Hematopoietic multipotent progenitor cell treated with erythropoietin and hydrocortisone succinate and interleukin-3 and kit ligand, for 15 days (in vitro differentiated cells): Measurements from ENCODE around the gene ARHGAP6.

Experiments
- DNase-seq: peaks from one replicate; pipeline ENCODE4 v3.0.0-alpha.2; 2015; ENCODE audit warnings: low spot score

ARHGAP6 gene

DNA sequence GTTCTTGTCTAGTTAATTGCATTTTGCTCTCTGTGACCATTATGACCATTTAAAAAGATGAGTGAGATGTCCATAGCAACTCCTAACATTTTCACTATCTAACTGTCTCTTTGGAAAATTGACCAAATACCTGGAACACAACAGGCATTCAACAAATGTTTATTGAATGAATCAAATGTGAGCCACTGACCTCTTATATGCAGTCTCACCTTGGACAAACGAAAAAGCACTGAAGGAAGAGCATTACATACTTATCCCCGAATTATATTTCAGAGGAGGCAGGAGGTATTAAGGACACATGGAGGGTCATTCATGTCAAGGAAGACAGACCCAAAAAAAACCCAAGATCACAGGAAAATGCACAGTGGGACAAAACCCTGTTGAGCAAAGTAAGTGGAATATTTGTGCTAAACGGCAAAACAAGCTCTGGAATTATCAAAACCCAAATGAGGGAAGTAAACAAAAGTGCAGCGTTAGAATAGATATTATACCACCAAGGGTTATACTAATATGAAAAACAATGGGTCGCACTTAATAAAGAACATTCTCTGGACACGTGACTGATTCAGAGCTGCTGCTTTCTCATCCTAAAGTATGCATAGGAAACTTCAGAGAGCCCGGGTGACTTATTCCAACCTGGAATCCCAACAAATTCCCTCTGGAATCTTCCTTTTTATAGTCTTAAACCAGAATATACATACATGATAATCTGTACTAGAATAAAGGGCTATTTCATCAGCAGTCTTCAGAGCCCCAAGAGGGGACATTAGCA lies 240.6 kb downstream of the ARHGAP6 start:
- DNase-seq = no peak

DNA sequence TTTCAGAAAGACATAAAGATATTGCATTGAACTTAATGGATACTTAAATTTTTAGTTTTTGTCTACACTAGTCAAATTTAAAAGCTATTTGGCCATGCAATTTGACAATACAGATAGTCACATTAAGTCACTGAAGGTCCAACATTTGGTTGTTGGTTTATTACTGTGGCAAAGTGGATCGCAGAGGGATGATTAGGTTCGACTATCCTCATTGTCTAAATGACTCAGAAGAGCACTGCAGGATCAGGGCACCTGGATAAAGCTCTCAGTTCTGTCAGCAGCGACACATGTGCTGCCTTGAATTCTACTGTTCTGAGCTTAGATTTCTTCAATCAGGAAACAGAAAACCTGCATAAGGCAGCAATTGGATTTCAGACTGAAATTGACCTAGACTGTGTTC lies 241.8 kb downstream of the ARHGAP6 start:
- no peak for DNase-seq

DNA sequence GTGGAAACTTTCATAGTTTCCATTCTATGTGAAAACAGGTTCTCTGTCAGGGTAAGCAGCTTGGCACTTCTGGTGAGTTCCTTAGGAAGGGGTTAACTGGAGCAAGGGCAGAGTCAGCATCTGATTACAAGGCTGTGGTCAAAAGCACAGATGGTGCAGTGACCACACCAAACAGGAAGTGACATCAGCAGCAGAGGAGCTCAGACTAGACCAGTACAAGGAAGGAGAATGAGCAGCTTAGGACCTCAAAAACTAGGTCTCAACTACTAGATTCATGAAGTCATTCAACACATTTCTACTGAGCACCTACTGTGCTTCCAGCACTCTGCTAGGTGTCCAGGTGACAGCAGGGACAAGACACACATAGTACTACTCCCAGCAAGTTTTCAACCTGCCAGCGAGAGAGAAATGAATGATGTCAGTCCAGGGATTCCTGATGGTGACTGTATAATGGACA lies 242.3 kb downstream of the ARHGAP6 start:
- DNase-seq = no peak

DNA sequence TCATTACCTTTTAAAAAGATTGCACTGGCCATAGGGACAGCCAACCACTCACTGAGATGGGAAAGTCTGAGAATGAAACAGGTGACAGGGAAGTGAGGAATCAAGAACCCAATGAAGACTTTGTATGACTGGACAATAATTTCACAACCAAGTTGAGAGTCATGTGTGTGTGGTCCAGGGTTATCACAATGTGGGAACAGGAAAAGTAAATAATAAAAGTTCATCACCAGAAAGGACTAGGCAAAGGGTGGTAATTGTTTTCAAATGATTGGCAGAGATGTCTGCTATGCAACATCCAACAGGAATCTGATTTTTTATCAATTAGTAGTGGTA lies 243.2 kb downstream of the ARHGAP6 start:
- DNase-seq = no peak

DNA sequence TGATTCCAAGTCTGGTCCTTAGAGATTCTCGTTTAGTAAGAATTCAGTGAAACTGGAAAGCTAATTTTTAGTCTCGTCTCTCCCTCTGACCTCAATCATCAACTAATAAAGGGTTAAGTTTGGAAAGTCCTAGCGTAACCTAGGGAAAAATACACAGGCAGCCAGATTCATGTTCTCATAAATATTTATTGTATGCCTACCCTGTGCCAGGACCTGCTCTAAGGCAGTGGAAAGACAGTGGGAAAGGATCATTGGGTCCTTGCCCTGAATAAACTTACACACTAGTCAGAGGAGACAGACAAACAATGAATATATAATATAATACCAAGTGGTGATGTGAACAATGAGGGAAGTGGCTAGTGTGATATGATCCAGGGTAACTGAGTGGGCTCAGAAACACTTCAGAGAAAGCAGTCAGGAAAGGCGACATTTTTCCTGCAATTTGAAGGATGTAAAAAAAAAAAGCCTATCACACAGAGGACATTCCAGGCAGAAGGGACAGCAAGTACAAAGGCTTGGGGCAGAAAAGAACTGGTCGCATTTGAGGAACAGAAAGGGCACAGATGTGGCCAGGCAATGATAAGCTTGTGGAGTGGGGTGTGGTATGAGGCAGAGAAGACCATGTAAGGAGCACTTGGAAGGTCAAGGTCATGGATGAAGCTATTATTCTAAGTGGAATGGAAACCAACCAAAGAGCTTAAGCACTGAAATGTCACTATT lies 243.8 kb downstream of the ARHGAP6 start:
- no peak for DNase-seq

DNA sequence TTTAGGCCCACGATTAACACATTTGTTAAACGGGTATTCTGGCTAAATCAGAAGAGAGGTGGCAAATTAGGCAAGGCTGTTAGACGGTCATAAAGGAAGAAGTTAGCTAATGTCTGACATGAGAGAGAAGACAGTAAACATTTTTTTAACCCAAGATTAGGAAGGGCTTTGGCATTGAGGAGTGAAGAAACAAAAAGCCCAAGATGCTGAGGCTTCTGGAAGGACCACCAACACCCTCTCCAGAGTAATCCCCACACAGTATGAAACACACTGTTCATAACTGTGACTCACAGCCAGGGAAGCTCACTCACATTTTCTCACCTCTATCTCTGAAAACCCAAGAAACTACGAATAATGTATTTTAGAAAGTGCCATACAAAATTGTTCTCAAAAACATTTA lies 244.9 kb downstream of the ARHGAP6 start:
- no peak for DNase-seq

DNA sequence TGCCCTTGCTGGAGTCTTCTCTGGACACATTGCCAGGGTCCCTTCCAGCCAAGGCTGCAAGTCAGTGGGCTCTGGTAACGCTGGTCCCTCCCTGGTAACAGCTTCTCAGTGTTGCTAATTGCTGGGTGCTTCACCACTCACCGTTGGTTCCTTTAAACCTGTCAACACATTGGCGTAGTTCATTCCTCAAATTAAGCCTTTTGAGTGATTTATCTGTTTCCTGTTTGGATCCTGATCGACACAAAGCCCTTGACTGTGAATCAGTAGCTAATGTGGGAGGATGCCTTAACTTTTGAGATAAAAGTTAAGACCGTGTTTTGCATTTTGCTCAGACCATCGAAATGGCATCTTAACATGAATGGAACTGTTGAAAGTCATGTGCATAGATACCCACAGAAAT lies 246.6 kb downstream of the ARHGAP6 start:
- no peak for DNase-seq

DNA sequence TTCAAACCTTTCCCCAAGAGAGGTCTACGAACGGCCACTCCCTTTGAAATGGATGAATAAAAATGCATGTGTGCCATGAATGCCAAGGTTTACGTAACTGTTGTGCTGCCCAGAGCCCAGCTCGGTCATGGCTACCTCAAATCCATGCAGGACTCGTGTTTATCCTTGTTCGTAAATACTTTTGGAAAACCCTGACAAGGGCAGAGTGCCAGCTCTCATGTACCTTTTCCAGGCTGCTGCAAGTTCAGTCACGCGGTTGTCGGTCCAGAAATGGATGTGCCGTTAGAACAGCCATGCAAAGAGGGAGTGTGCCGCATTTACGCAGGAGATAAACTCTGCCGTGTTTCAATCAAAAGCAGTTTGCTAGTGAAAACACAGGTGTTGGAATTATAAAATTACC lies 249.1 kb downstream of the ARHGAP6 start:
- DNase-seq = no peak

DNA sequence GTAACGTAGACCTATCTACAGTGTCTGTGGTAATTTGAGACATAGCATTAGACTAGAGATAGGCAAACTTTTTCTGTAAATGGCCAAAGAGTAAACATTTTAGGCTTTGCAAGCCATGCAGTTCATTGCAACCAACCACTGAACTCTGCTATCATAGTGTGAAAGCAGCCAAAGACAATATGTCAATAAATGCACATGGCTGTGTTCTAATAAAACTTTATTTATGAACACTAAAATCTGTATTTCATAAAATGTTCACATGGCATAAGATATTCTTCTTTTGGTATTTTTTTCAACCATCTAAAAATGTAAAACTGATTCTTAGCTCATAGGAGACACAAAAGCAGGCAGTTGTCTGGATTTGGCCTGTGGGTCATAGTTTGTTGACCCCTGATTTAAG lies 251.6 kb downstream of the ARHGAP6 start:
- DNase-seq = no peak

DNA sequence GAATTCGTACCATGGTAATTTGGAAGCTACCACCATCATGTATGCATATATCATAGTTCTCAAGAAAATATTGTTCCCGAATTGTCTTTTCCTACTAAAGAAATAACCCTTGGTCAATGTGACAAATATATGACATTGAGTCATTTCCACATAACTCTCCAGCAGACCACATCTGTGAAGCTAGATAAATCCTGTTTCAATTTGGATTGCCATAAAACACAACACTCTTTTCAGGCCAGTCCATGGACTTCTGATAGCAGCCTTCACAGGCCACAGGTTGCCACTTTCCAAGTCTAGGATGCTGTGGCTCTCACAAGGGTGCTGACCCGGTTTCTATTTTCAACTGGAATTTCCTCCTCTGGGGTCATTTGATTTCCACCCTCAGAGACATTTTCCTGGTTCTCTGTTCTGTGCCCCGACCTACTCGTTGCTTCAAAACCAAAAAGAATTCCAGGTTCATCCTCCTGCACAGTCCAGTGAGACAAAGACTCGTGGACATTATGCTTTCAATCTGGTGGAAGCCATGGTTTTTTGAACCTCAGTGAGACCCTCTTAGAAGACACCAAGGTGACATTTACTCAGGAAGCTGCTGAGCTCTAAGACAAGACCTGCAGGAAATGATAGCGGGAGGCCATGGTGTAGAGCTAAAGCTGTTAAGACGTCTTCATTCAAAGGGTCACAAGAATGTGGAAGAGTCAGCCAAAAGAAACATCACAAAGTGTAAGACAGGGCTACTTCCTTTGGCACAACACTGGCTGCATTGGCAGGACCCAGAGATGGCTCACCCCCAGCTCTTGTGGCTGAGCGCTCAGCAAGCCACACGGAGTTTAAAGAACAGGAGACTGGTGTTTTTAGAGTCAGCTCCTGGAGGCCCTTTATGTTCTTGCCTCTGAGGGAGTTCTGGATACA lies 252.8 kb downstream of the ARHGAP6 start:
- DNase-seq = no peak

DNA sequence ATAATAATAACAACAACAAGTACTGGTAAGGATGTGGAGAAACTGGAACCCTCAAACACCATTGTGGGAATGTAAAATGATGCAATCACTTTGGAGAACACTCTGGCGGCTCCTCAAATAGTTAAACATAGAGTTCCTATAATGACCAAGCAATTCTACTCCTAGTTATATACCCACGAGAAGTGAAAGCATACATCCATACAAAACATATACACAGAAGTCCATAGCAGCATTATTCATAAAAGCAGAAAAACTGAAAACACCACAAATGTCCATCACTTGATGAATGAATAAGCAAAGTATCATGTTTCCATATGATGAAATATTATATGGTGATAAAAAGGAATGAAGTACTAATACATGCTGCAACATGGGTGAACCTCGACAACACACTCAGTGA lies 255.8 kb downstream of the ARHGAP6 start:
- no peak for DNase-seq

DNA sequence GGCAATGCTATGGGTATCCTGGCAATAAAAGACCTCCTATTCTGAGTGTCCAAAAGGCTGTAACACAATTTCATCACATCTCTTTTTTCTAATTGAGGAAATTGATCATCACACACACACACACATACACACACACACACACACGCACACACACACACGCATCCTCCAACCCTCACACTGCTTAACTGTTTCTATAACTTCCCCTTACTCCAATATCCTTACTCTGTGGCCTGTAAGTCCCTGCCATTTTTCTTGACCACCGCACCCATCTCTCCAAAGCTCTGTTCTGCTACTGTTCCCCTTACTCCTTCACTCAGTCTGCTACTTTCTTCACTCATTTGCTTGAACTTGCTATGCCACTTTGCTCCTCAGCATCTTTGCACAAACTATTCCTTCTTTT lies 256.9 kb downstream of the ARHGAP6 start:
- no peak for DNase-seq

DNA sequence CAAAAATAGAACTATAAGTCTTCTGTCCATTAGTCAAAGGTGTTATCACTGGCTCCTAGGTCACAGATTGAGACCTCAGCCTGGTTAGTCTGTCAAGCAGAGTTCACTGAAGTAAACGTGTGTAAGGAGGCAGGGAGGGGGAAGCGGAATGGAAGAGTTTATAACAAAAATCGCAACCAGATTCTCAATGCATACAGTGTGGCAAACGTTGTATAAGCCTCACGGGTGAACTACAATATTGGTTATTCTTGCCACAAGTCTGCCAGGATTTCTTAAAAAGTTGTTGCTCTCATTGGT lies 257.7 kb downstream of the ARHGAP6 start:
- no peak for DNase-seq

DNA sequence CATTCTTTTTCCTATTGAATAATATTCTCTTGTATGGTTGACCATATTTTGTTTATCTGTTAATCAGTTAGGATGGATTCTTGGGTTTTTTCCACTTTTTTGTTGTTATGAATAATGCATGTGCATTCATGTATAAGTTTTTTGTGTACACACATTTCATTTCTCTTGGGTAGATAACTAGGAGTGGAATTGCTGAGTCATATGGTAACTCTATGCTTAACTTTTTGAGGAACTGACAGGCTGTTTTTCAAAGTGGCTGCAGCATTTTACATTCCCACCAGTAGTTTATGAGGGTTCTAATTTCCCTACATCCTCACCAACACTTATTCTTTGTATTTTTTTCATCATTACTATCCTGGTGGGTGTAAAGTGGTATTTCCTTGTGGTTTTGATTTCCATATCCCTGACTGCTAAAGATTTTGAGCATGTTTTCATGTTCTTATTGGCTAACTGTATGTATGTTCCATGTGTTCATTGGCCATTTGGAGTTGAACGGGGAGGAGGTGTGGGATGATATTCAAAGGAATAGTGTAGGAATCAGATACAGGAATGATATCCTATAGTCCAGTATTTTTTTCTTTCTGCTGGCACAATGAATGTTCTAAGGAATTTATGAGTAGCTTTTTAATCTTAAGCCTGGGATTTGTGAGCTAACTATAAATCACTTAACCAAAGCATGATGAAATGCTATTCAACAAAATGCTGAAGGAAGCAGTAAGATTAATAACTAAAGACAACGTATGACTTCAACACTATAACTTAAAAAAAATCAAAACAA lies 258.2 kb downstream of the ARHGAP6 start:
- no peak for DNase-seq

DNA sequence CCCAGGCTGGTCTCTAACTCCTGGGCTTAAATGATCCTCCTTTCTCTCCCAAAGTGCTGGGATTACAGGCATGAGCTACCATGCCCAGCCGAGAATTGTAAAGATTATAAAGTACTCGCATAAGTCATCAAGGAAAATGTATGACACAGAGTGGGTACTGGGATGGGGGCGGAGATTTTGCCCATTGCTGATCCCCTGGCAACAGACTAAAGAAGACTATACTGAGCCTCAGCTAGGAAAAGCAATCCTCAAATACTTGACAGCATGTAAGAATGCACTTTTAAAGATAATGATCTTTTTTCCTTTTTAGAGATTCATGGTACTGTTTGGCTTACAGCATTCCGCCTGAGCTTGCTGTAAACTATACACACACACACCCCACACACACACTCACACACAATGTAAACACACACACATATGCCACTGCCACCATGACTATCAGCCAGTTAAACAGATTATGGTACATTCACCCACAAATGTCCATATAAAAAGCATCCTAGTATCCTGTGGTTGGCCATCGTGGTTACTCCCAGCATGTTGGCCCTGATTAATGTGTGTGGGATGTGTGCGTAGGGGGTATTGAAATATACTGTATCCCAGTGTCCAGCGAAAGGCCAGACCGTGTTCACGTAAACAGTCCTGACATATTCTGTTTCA lies 259.5 kb downstream of the ARHGAP6 start:
- no peak for DNase-seq

DNA sequence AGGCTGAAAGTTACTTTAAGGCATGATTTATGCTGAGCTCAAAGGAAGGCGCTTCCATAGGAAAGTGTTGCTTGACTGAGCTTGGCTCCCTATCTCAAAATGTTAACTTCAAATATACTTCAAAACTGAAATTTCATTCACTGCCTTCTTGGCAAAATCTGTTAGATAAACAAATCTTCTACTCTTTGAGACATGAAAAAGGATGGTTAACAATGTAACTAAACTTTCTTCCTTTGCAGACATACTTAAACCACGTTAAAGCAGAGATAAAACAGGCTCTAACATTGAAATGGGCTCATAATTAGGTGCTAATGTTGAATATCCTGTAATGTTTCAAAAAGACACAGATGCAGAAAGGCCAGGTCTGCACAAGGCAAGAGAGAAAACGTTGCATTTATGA lies 262.1 kb downstream of the ARHGAP6 start:
- DNase-seq = no peak

DNA sequence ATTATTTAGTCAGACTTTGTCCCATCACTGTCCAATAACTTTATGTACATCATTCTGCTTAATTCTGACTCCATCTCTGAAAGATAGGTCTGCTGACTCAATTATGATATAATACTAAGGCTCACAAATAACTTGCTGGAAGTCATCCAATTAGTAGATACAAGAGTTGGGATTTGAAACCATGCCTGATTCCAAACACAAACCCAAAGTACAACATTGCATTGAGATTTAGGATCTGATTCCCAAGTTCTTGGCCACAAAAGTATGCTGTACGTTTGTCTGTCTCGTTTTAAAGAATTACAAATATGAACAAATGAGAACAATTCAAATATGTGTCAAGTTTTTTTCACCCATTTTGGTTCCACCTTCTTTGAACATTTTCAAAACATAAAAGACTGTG lies 263.8 kb downstream of the ARHGAP6 start:
- no peak for DNase-seq

DNA sequence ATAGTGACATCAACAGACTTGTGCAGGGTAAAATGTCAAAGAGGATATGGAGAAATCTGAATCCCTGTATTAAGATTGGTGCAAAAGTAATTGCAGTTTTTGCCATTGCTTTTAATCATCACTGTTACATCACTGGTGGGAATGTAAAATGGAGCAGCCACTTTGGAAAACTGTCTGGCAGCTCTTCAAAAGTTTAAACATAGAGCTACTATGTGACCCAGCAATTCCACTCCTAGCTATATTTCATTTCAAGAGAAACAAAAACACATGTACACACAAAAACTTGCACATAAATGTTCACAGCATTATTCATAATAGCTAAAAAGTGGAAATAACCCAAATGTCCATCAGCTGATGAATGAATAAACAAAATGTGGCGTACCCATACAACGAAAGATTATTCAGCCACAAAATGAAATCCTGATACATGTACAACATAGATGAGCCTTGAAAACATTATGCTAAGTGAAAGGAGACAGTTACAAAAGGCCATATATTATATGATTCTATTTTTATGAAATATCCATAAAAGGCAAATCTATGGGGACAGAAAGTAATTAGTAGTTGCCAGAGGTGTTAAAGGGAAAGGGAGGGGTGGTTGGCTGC lies 266.1 kb downstream of the ARHGAP6 start:
- DNase-seq = no peak

DNA sequence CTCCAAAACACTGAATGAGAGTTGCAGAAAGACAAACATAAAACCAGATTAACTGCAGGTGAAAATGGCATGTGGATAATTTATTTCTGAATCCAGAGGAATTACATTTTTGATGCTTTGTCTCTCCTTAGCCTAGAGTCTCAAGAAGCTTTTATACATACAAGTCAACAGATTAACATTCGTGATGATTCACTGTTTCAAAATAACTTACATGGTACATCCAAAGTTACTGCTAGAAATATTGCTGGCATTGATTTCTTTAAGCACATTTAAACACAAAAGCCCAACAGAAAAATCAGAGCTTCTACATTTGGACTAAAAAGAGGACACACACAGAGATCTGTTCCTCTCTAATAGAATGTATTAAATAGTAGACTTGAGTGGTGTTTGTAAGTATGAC lies 266.9 kb downstream of the ARHGAP6 start:
- no peak for DNase-seq

DNA sequence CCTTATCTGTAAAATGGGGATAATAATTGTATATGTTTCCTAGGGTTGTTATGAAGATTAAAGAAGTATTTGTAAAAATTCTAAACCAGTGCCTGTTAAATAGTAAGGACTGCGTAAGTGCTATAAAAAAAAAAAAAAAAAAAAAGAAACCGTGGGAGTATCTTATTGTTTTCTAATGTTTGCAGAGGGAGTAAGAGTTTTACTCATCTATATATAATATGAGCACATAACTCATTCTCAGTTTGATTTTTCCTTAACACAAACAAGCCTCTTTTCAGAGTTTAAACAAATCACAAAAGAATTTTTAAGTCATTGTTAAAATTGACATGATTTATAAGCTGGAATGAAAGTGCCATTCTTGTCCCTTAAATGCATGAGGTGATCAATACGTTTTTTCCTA lies 267.6 kb downstream of the ARHGAP6 start:
- no peak for DNase-seq

DNA sequence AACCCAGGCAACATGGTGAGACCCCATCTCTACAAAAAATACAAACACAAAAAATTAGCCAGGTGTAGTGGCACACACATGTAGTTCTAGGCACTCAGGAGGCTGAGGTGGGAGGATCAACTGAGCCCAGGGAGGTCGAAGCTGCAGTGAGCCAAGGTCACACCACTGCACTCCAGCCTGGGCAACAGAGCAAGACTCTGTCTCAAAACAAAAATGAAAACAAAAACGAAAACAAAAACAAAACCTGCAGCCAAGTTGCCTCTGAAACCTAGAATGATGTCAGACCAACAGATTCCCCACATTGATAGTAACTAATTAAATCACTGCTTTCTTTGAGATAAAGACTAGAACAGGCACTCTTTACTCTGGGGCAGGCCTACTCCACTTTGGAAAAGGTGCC lies 268.0 kb downstream of the ARHGAP6 start:
- no peak for DNase-seq
